HL-60 (cell line): ENCODE measurements around the gene HSD17B12.

Experiments
- CTCF ChIP-seq: IDR thresholded peaks from one replicate; pipeline ENCODE4 v1.5.1; 2011; ENCODE audit warnings: low read length, control low read depth, inconsistent platforms; ENCODE audit not compliant: insufficient read depth
- POLR2AphosphoS5 ChIP-seq: IDR thresholded peaks from 2 replicates; pipeline ENCODE4 v1.6.1; 2012; ENCODE audit warnings: low read depth
- REST ChIP-seq: IDR thresholded peaks from 2 replicates; pipeline ENCODE4 v1.6.1; 2012; ENCODE audit warnings: low read depth; ENCODE audit not compliant: insufficient replicate concordance

GRCh38 chr11:43823851-43824250 is 143.3 kb downstream of the HSD17B12 start:
- no peak for TF ChIP-seq CTCF
- no peak for TF ChIP-seq REST
- TF ChIP-seq POLR2AphosphoS5 = no peak
